HFF-Myc (cell line): Measurements from ENCODE around the gene POLR3C.

Experiments
- DNase-seq: peaks from one replicate; pipeline ENCODE4 v3.0.0-alpha.2; 2011; ENCODE audit warnings: low read depth; ENCODE audit errors: extremely low read depth
- H3K4me3 ChIP-seq: replicated peaks from 2 replicates; pipeline ENCODE4 v1.5.1; 2011; ENCODE audit warnings: low read depth, mild to moderate bottlenecking, control low read depth, low read length
- CTCF ChIP-seq: IDR thresholded peaks from 2 replicates; pipeline ENCODE4 v1.5.1; 2012; ENCODE audit warnings: mild to moderate bottlenecking, low read depth, low read length, control low read depth; ENCODE audit errors: missing control alignments

Gene POLR3C

GRCh38 chr1:145886390-145886789 is 62.4 kb downstream of the POLR3C start:
- TF ChIP-seq CTCF, result no peak
- H3K4me3 ChIP-seq, result peak overlapping the region; percentile 53
- no peak for DNase-seq

- H3K4me3 ChIP-seq, result no peak overlapping the region
- no peak for DNase-seq
- TF ChIP-seq CTCF, result no peak
These were observed 62.8 kb downstream of the POLR3C start for GRCh38 chr1:145886816-145887215.

GRCh38 chr1:145887631-145888030 is 63.6 kb downstream of the POLR3C start:
- no peak for DNase-seq
- H3K4me3 ChIP-seq, result no peak overlapping the region
- no peak for TF ChIP-seq CTCF

- H3K4me3 ChIP-seq, result no peak overlapping the region
- DNase-seq, result no peak
- TF ChIP-seq CTCF, result no peak
These were observed 65.7 kb downstream of the POLR3C start for GRCh38 chr1:145889722-145890121.

- DNase-seq, result no peak
- no peak for TF ChIP-seq CTCF
- no peak overlapping the region for H3K4me3 ChIP-seq
These were observed 67.1 kb downstream of the POLR3C start for GRCh38 chr1:145891143-145891542.

- peak; percentile 96 for TF ChIP-seq CTCF
- H3K4me3 ChIP-seq, result no peak overlapping the region
- DNase-seq, result peak; percentile 99
These were observed 67.8 kb downstream of the POLR3C start for GRCh38 chr1:145891587-145892485.

GRCh38 chr1:145892486-145893087 is 68.6 kb downstream of the POLR3C start:
- TF ChIP-seq CTCF, result no peak
- no peak for DNase-seq
- H3K4me3 ChIP-seq, result no peak overlapping the region
